ENCODE measurements around the gene HPSE.
"Not testable (repeated sequence)": the region's sequence is repeated elsewhere in the genome, so short reads cannot be mapped to it uniquely, and the experiment has no call there.

GRCh38 chr4:83290059-83290774, 44.4 kb downstream of the HPSE start:
- TF ChIP-seq ZNF274 (IDR thresholded peaks at IDR 0.05; ENCODE audit: low read depth, low read length); CTCF (IDR thresholded peaks at IDR 0.05 in 2 of 3, conservative IDR thresholded peaks at IDR 0.05 in 1 of 3; ENCODE audit: borderline replicate concordance in 1 of 3, insufficient read depth in 1 of 3, low read depth in 2 of 3, low read length in 2 of 3): not testable (repeated sequence)
- TF ChIP-seq, protein P1, sequence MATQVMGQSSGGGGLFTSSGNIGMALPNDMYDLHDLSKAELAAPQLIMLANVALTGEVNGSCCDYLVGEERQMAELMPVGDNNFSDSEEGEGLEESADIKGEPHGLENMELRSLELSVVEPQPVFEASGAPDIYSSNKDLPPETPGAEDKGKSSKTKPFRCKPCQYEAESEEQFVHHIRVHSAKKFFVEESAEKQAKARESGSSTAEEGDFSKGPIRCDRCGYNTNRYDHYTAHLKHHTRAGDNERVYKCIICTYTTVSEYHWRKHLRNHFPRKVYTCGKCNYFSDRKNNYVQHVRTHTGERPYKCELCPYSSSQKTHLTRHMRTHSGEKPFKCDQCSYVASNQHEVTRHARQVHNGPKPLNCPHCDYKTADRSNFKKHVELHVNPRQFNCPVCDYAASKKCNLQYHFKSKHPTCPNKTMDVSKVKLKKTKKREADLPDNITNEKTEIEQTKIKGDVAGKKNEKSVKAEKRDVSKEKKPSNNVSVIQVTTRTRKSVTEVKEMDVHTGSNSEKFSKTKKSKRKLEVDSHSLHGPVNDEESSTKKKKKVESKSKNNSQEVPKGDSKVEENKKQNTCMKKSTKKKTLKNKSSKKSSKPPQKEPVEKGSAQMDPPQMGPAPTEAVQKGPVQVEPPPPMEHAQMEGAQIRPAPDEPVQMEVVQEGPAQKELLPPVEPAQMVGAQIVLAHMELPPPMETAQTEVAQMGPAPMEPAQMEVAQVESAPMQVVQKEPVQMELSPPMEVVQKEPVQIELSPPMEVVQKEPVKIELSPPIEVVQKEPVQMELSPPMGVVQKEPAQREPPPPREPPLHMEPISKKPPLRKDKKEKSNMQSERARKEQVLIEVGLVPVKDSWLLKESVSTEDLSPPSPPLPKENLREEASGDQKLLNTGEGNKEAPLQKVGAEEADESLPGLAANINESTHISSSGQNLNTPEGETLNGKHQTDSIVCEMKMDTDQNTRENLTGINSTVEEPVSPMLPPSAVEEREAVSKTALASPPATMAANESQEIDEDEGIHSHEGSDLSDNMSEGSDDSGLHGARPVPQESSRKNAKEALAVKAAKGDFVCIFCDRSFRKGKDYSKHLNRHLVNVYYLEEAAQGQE (IDR thresholded peaks at IDR 0.05; ENCODE audit: low read depth), result not testable (repeated sequence)
